ENCODE data around the gene ALX3. TPM values are rescaled to one million over a fixed set of nuclear protein-coding genes. Genes with fewer than 3 reads are reported as not detected.

Gene ALX3
- polyA plus RNA-seq, 1 donor (not counting 4 experiments of a cell fraction or from before 2014, with no cell fraction given) = not detected

GRCh38 chr1:110040548-110040947 is 29.9 kb downstream of the ALX3 start:
- Histone ChIP-seq H2AFZ (ENCODE audit: control insufficient read depth, low read length) (no peak overlapping the region), H3K36me3 (ENCODE audit: control insufficient read depth in 2 of 2, extremely low read depth in 1 of 2, insufficient read depth in 2 of 2, low read length in 2 of 2) (peaks cover 54 to 76% of the 10 kb centered on the region in 2 experiments), H3K4me3 (ENCODE audit: control insufficient read depth in 2 of 3, extremely low read depth in 1 of 3, insufficient read depth in 2 of 3, low read depth in 1 of 3, low read length in 3 of 3) (no peak overlapping the region), H3K9me1 (ENCODE audit: control insufficient read depth, extremely low read depth, insufficient read depth, low read length) (no peaks in the 10 kb centered on the region), H3K27me3 (ENCODE audit: control insufficient read depth, extremely low read depth, insufficient read depth, low read length) (no peaks in the 10 kb centered on the region), H3K9me3 (ENCODE audit: control insufficient read depth, low read depth, low read length) (no peaks in the 10 kb centered on the region), H4K20me1 (ENCODE audit: control insufficient read depth, extremely low read depth, insufficient read depth, low read length) (no peaks in the 10 kb centered on the region), H3K9ac (ENCODE audit: control insufficient read depth, extremely low read depth, insufficient read depth, low read length) (no peak overlapping the region), H3K27ac (ENCODE audit: control insufficient read depth, insufficient read depth, low read length) (peak overlapping the region; percentile 42), H3K4me2 (ENCODE audit: control insufficient read depth, extremely low read depth, insufficient read depth, low read depth, low read length) (no peak overlapping the region), H3K79me2 (ENCODE audit: control insufficient read depth, insufficient read depth, low read length) (peaks cover 21% of the 10 kb centered on the region), H3K4me1 (ENCODE audit: control insufficient read depth, extremely low read depth, insufficient read depth, low read length) (peaks cover 13% of the 10 kb centered on the region)
- TF ChIP-seq EZH2 (IDR thresholded peaks at IDR 0.05; ENCODE audit: low read length) = no peak
- TF ChIP-seq CTCF (optimal IDR thresholded peaks at IDR 0.05 in 1 of 3, IDR thresholded peaks at IDR 0.05 in 1 of 3, conservative IDR thresholded peaks at IDR 0.05 in 1 of 3; ENCODE audit: extremely low read depth in 1 of 3, insufficient read depth in 2 of 3, low read length in 3 of 3) = peak in 1 of 3 experiments; percentile 21
- FAIRE-seq = peak; percentile 46
- dilution Hi-C loops (cut with MboI; ENCODE audit: extremely low pct_ligation_motif_present, low sequenced_read_pairs) = no loop called here
- DNase-seq (ENCODE audit: low read depth, low spot score) = peak; percentile 36

GRCh38 chr1:110039641-110040040 is 30.8 kb downstream of the ALX3 start:
- H3K36me3 ChIP-seq (ENCODE audit: control insufficient read depth in 2 of 2, extremely low read depth in 1 of 2, insufficient read depth in 2 of 2, low read length in 2 of 2) = peaks cover 49 to 69% of the 10 kb centered on the region in 2 experiments
- H3K27me3 ChIP-seq (ENCODE audit: control insufficient read depth, extremely low read depth, insufficient read depth, low read length) = no peaks in the 10 kb centered on the region
- H3K9me1 ChIP-seq (ENCODE audit: control insufficient read depth, extremely low read depth, insufficient read depth, low read length) = no peaks in the 10 kb centered on the region
- H4K20me1 ChIP-seq (ENCODE audit: control insufficient read depth, extremely low read depth, insufficient read depth, low read length) = no peaks in the 10 kb centered on the region
- no peak overlapping the region for H2AFZ ChIP-seq (ENCODE audit: control insufficient read depth, low read length)
- no peak overlapping the region for H3K9ac ChIP-seq (ENCODE audit: control insufficient read depth, extremely low read depth, insufficient read depth, low read length)
- H3K27ac ChIP-seq (ENCODE audit: control insufficient read depth, insufficient read depth, low read length) = no peak overlapping the region
- H3K4me1 ChIP-seq (ENCODE audit: control insufficient read depth, extremely low read depth, insufficient read depth, low read length) = peaks cover 15% of the 10 kb centered on the region
- DNase-seq (ENCODE audit: low read depth, low spot score) (no peak), FAIRE-seq (no peak)
- H3K4me2 ChIP-seq (ENCODE audit: control insufficient read depth, extremely low read depth, insufficient read depth, low read depth, low read length) = no peak overlapping the region
- no peak for TF ChIP-seq EZH2 (IDR thresholded peaks at IDR 0.05; ENCODE audit: low read length)
- no peak for TF ChIP-seq CTCF (optimal IDR thresholded peaks at IDR 0.05 in 1 of 3, IDR thresholded peaks at IDR 0.05 in 1 of 3, conservative IDR thresholded peaks at IDR 0.05 in 1 of 3; ENCODE audit: extremely low read depth in 1 of 3, insufficient read depth in 2 of 3, low read length in 3 of 3)
- H3K9me3 ChIP-seq (ENCODE audit: control insufficient read depth, low read depth, low read length) = no peaks in the 10 kb centered on the region
- H3K4me3 ChIP-seq (ENCODE audit: control insufficient read depth in 2 of 3, extremely low read depth in 1 of 3, insufficient read depth in 2 of 3, low read depth in 1 of 3, low read length in 3 of 3) = no peak overlapping the region
- peaks cover 30% of the 10 kb centered on the region for H3K79me2 ChIP-seq (ENCODE audit: control insufficient read depth, insufficient read depth, low read length)
- dilution Hi-C loops (cut with MboI; ENCODE audit: extremely low pct_ligation_motif_present, low sequenced_read_pairs) = no loop called here

Data from keratinocyte (primary cell).